MM.1S (cell line): ENCODE measurements around the gene TESK2.
A peak's percentile ranks its signal among the peaks of the same experiment; 100 is the strongest.

Experiments
- DNase-seq: peaks from one replicate; pipeline ENCODE4 v3.0.0-alpha.2; 2015
- H2AFZ ChIP-seq: fragments of 300-600 bp; sonication (generic); 2 replicates; pipeline ENCODE4 v1.6.0; 2016; ENCODE audit warnings: antibody characterized with exemption, low read length
- H3F3A ChIP-seq: fragments of 300-600 bp; sonication (generic); 2 replicates; pipeline ENCODE4 v1.6.1; 2016; ENCODE audit warnings: mild to moderate bottlenecking, antibody characterized with exemption, low read length, moderate library complexity, mixed read lengths; ENCODE audit not compliant: insufficient read depth
- H3K27ac ChIP-seq: fragments of 300-600 bp; sonication (generic); 2 replicates; pipeline ENCODE4 v1.5.1; 2016; ENCODE audit warnings: mild to moderate bottlenecking, low read length
- H3K27me3 ChIP-seq: fragments of 300-600 bp; sonication (generic); replicated peaks from 2 replicates; pipeline ENCODE4 v1.6.0; 2016; ENCODE audit warnings: low read length; ENCODE audit not compliant: insufficient read depth
- H3K36me3 ChIP-seq: fragments of 300-600 bp; sonication (generic); replicated peaks from 2 replicates; pipeline ENCODE4 v1.6.1; 2016; ENCODE audit warnings: mild to moderate bottlenecking, low read length, mixed read lengths; ENCODE audit not compliant: insufficient read depth
- H3K4me1 ChIP-seq: fragments of 300-600 bp; sonication (generic); 2 replicates; pipeline ENCODE4 v1.6.1; 2016; ENCODE audit warnings: low read length, mixed read lengths
- H3K4me2 ChIP-seq: fragments of 300-600 bp; sonication (generic); 2 replicates; pipeline ENCODE4 v1.6.0; 2016; ENCODE audit warnings: low read depth, low read length
- H3K4me3 ChIP-seq: fragments of 300-600 bp; sonication (generic); 2 replicates; pipeline ENCODE4 v1.5.1; 2016; ENCODE audit warnings: low read length, mixed read lengths
- H3K79me2 ChIP-seq: fragments of 300-600 bp; sonication (generic); 2 replicates; pipeline ENCODE4 v1.6.1; 2016; ENCODE audit warnings: mixed run types, low read length, mixed read lengths
- H3K9ac ChIP-seq: fragments of 300-600 bp; sonication (generic); 2 replicates; pipeline ENCODE4 v1.6.1; 2016; ENCODE audit warnings: low read length, mixed read lengths
- H3K9me2 ChIP-seq: fragments of 300-600 bp; sonication (generic); replicated peaks from 2 replicates; pipeline ENCODE4 v1.6.1; 2016; ENCODE audit warnings: mild to moderate bottlenecking, low read length, mixed read lengths; ENCODE audit not compliant: insufficient read depth
- H3K9me3 ChIP-seq: fragments of 300-600 bp; sonication (generic); replicated peaks from 2 replicates; pipeline ENCODE4 v1.6.1; 2016; ENCODE audit warnings: mild to moderate bottlenecking, low read length, mixed read lengths; ENCODE audit not compliant: insufficient read depth
- H4K20me1 ChIP-seq: fragments of 300-600 bp; sonication (generic); 2 replicates; pipeline ENCODE4 v1.6.1; 2016; ENCODE audit warnings: mild to moderate bottlenecking, low read length, moderate library complexity, mixed read lengths; ENCODE audit not compliant: insufficient read depth
- CTCF ChIP-seq: fragments of 300-600 bp; sonication (generic); IDR thresholded peaks from 2 replicates; pipeline ENCODE4 v1.5.1; 2016; ENCODE audit warnings: antibody characterized with exemption, low read length, mixed read lengths
- EZH2 ChIP-seq: fragments of 300-600 bp; sonication (generic); optimal IDR thresholded peaks from 2 replicates; pipeline ENCODE3; 2017; ENCODE audit warnings: low read depth, mild to moderate bottlenecking, antibody characterized with exemption, low read length, mixed read lengths
- EZH2phosphoT487 ChIP-seq: fragments of 300-600 bp; sonication (generic); IDR thresholded peaks from 2 replicates; pipeline ENCODE4 v1.6.1; 2018; ENCODE audit warnings: antibody characterized with exemption, low read length

Gene TESK2

DNA sequence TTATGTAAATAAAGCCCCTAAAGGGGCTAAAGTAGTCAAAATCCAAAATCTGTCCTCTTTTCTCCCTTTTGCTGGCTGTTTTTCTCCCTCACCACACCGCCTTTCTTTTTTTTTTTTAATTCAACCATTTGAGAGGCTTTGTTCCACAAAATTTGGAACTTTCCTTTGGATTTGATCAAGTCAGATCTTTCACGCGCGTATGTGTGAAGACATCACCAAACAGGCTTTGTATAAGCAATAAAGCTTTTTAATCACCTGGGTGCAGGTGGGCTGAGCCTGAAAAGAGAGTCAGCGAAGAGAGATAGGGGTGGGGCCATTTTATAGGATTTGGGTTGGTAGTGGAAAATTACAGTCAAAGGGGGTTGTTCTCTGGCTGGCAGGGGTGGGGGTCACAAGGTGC lies 169.5 kb downstream of the TESK2 start:
- H3K9me3 ChIP-seq, result no peaks in the 10 kb centered on the region
- H3K4me2 ChIP-seq, result peak overlapping the region; percentile 73

GRCh38 chr1:45319761-45320160 lies 171.2 kb downstream of the TESK2 start:
- Histone ChIP-seq H3K9me2 (no peaks in the 10 kb centered on the region), H3K27me3 (no peaks in the 10 kb centered on the region), H3K27ac (no peak overlapping the region), H2AFZ (no peak overlapping the region), H3K4me3 (no peak overlapping the region), H3K79me2 (no peaks in the 10 kb centered on the region), H3K4me2 (no peak overlapping the region), H3K36me3 (no peaks in the 10 kb centered on the region), H3K4me1 (peaks cover 3% of the 10 kb centered on the region), H3K9ac (no peak overlapping the region), H4K20me1 (no peaks in the 10 kb centered on the region), H3F3A (no peaks in the 10 kb centered on the region), H3K9me3 (no peaks in the 10 kb centered on the region)
- DNase-seq, result no peak
- TF ChIP-seq EZH2phosphoT487 (no peak), EZH2 (no peak), CTCF (no peak)

More for the DNA sequence above, 169.5 kb downstream of the TESK2 start:
- H3K9ac ChIP-seq, result peak overlapping the region; percentile 57; the same call in 1 of the 2 replicates
- H3F3A ChIP-seq, result no peaks in the 10 kb centered on the region
- H3K4me1 ChIP-seq, result peaks cover 3% of the 10 kb centered on the region
- no peak overlapping the region; the same call in 1 of the 2 replicates for H3K27ac ChIP-seq
- H3K36me3 ChIP-seq, result no peaks in the 10 kb centered on the region
- no peaks in the 10 kb centered on the region for H3K27me3 ChIP-seq
- no peak for TF ChIP-seq CTCF
- TF ChIP-seq EZH2, result no peak
- no peak for TF ChIP-seq EZH2phosphoT487
- DNase-seq, result no peak
- no peaks in the 10 kb centered on the region for H4K20me1 ChIP-seq
- H3K9me2 ChIP-seq, result no peaks in the 10 kb centered on the region
- H3K79me2 ChIP-seq, result no peaks in the 10 kb centered on the region
- peak overlapping the region; percentile 75 for H2AFZ ChIP-seq
- H3K4me3 ChIP-seq, result peak overlapping the region; percentile 44

DNA sequence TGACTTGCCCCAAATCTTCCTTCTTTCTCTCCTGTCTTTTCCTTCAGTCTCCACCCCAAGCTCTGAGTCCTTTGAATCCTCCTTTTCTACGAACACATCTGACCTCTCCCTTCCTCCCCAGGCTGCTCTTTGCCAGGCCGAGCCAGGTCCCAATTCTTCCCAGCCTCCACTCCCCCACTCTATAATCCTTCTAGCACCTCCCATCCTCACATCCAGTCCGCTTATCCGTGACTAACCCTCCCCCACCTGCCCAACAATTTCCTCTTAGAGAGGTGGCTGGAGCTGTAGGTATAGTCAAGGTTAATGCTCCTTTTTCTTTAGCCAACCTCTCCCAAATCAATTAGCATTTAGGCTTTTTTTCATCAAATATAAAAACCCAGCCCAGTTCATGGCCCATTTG lies 173.8 kb downstream of the TESK2 start:
- no peak overlapping the region for H3K9ac ChIP-seq
- H3K36me3 ChIP-seq, result no peaks in the 10 kb centered on the region
- TF ChIP-seq CTCF, result no peak
- no peak for TF ChIP-seq EZH2
- no peak for TF ChIP-seq EZH2phosphoT487
- H3K27me3 ChIP-seq, result no peaks in the 10 kb centered on the region
- no peaks in the 10 kb centered on the region for H4K20me1 ChIP-seq
- no peaks in the 10 kb centered on the region for H3K9me2 ChIP-seq
- no peaks in the 10 kb centered on the region for H3K9me3 ChIP-seq
- H3K4me1 ChIP-seq, result peaks cover 3% of the 10 kb centered on the region
- no peak overlapping the region for H3K27ac ChIP-seq
- no peak for DNase-seq
- H3K79me2 ChIP-seq, result no peaks in the 10 kb centered on the region
- H3F3A ChIP-seq, result no peaks in the 10 kb centered on the region
- H2AFZ ChIP-seq, result no peak overlapping the region
- H3K4me2 ChIP-seq, result no peak overlapping the region
- no peak overlapping the region for H3K4me3 ChIP-seq

DNA sequence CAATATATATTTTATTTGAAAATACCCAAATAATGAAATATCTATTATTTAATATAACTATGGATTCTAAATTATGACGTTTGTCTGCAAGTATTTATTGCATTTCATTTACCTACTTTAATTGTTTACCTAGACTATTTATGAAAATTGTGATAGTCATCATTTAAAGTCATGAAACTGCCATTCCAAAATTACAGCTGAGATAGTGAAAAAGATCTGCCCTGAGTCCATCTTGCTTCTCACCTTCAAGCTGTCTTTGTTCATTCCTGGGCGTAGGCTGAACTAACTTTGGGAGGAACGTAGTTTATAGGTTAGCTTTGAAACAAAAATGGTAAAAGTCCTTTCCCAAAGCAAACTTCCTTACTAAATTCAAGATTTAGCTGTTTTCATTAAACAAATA lies 176.7 kb downstream of the TESK2 start:
- H2AFZ ChIP-seq, result no peak overlapping the region
- H3K9me2 ChIP-seq, result no peaks in the 10 kb centered on the region

More for the DNA sequence above, 176.7 kb downstream of the TESK2 start:
- H3K9me3 ChIP-seq, result no peaks in the 10 kb centered on the region
- H3K4me1 ChIP-seq, result no peaks in the 10 kb centered on the region
- no peak for DNase-seq
- no peak overlapping the region for H3K9ac ChIP-seq
- H3K36me3 ChIP-seq, result no peaks in the 10 kb centered on the region
- TF ChIP-seq EZH2 (no peak), CTCF (no peak), EZH2phosphoT487 (no peak)
- H3K27me3 ChIP-seq, result no peaks in the 10 kb centered on the region
- H3K27ac ChIP-seq, result no peak overlapping the region
- no peak overlapping the region for H3K4me2 ChIP-seq
- no peaks in the 10 kb centered on the region for H3K79me2 ChIP-seq
- H3F3A ChIP-seq, result no peaks in the 10 kb centered on the region
- H4K20me1 ChIP-seq, result no peaks in the 10 kb centered on the region
- no peak overlapping the region for H3K4me3 ChIP-seq
